GM15510 (cell line): ENCODE data around the gene PUM1.

ENCODE experiments used
- POLR2A ChIP-seq: IDR thresholded peaks from 3 replicates; pipeline ENCODE4 v1.6.1; 2011; ENCODE audit warnings: borderline replicate concordance; ENCODE audit not compliant: insufficient read length; ENCODE audit errors: extremely low read depth

Gene PUM1

DNA sequence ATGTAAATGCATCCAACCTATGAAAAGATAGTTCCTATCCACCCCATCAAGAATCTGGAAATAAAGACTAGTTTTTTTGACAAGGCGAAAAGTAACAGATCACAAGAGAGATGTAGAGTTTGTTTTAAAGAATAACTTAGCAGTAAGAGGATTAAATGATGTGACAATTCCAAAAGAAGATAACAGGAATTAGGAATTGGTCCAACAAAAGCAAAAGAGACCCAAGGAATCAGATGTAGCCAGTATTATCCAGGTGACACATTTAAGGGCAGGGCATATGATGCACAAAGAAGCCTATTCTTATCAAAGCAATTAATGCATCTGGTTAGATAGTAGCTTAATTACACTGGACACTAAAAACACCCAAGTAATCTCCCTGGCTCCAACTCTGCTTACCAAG is 53.8 kb downstream of the PUM1 start:
- TF ChIP-seq POLR2A: no peak

GRCh38 chr1:31010086-31010989 is 55.2 kb downstream of the PUM1 start:
- TF ChIP-seq POLR2A: no peak

DNA sequence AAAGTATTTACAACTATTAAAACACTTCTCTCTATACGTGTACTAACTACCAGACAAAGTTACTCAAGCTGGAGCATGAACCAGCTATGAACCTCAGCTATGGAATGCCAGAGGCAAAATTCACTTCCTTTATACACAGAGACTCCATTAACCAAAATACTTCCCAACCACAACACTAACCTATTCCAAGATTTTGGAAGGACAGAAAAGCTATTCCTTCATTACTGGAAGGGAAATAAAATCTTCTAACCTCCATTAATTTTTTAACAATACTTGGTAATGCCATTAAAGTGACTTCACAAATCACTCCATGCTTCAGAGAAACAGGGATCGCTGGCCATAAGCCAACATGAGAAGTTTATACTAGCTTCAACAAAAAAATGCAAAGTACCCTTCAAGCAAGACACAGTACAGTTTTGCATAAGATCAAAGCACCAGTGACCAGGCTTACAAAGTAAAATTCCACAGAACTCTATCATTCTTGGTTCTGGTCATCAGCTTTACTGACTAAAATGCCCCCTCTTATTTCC is 58.0 kb downstream of the PUM1 start:
- TF ChIP-seq POLR2A: no peak

DNA sequence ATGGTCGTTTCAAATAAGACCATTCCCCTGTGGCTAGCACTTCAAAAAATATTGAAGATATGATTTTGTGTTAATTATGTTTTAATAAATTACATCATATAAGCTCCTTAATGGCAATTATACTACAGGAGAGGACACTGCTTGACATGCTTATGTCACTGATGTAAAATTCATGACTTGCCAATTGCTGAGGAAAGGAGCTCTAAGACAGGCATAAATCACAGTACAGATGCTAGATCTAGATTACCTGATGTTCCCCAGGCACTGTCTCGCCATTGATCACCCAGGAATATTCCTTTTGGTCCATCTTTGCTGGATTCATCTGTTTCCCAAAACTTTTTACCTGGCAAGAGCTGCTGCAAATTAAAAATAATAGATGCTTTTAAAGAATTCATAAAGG is 58.8 kb downstream of the PUM1 start:
- TF ChIP-seq POLR2A: no peak

DNA sequence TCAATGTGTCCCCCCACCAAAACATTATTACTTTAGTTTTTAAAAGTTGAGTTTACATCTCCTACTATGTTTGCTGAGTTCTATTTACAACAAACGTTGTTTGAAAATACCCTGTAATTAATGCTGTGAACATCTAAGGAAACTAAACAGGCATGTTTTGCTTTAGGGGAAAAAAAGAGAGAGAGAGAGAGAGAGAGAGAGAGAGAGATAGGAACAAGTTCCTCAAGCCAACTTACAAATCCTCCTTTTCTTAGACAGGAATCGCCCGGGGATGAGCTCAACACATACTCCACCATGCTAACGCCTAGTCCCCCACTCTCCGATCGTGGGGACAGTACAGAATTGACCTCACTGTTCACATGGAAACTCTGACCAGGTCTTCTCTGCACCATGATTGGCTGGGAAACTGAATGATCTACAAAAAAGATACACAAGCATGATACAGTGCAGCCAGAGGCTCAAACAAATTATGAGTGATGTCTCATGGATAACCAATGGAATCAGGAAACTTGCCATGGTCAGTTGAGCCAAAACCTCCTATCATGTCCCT is 59.8 kb downstream of the PUM1 start:
- TF ChIP-seq POLR2A: no peak

DNA sequence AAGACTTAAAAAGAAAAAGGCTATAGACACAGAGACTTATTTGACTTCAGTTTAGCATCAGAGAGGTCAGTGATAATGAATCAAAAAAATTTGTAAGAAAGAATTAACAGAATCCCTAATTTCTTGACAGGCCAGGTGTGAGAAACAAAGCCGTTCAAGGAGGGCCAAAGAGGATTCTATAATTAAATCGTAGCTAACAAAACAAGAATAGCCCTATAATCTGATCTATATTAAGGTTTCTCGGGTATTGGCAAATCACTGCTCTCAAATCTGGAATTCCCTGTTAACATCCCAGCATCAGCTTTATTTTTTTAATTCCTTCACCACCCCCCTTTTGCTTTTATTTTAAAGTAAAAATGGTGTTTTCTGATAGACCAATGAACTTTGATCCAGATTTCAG is 60.3 kb downstream of the PUM1 start:
- TF ChIP-seq POLR2A: no peak

- no peak for TF ChIP-seq POLR2A
Measured at GRCh38 chr1:31004231-31004621, 61.3 kb downstream of the PUM1 start.

GRCh38 chr1:31003613-31004230 is 61.8 kb downstream of the PUM1 start:
- no peak for TF ChIP-seq POLR2A

DNA sequence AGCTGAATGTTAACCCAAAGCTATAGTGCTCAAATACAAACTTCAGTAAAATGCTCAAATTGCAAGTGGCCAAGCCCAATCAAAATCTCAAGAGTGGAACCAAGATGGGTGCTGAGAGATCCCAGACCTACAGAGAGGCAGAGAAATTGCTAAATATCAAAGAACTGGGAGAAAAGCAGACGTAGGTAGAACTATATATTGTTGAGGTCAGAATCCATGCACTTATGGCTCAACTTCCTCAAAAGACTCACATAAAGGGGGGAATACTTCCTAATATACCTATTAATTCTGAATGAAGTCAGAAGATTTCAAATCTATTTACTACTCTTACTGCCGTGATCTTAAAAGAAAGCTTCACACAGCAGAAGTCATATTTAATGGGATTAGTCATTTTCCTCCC is 65.2 kb downstream of the PUM1 start:
- TF ChIP-seq POLR2A: no peak

DNA sequence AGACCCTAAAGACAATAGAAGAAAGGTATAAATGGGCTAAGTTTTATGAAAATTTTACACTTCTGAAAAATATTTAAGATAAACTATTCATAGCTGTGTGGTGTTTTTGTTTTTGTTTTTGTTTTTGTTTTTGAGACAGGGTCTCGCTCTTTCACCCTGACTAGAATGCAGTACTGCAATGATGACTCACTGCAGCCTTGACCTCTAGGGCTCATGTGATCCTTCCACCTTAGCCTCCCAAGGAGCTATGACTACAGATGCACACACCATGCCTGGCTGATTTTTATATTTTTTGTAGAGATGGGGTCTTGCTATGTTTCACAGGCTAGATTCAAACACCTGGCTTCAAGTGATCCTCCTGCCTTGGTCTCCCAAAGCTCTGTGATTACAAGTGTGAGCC is 66.6 kb downstream of the PUM1 start:
- no peak for TF ChIP-seq POLR2A

- no peak for TF ChIP-seq POLR2A
Measured at GRCh38 chr1:30998171-30998570, 67.3 kb downstream of the PUM1 start.

- TF ChIP-seq POLR2A: no peak
Measured at GRCh38 chr1:30997463-30998057, 68.0 kb downstream of the PUM1 start.

GRCh38 chr1:30995990-30996612 is 69.4 kb downstream of the PUM1 start:
- TF ChIP-seq POLR2A: no peak

DNA sequence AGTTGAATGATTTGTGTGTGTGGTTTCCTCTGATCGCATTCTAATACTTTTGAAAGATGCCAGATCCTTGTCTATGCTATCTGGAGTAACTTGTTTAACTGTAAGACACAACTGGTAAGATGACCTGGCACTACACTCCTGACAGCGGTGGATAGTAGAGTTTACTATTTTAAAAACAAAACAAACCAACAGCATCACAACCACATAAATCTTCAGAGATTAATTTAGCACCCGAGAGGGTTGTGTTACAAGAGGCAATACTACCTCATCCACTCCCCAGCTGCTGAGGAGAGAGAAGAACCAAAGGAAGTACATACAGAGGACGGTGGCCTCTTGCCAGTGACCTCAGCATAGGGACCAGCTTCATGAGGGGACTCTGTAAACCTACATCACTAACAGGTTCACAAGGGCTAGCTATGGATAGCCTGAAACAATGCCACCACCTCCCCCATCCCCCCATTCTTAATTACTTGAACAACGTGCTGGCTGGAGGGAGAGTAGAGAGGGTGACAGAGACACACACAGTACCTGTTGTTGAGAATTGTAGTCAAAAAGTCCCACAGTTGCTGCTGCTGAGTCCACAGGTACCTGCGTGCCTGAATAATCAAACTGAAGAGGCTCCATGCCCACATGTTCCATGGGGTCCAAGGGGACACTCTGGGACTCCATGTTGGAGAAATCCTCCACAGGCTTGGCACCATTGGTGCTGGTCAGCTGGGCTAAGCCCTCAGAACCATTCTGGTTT is 73.5 kb downstream of the PUM1 start:
- no peak for TF ChIP-seq POLR2A
